ENCODE data around the gene DPP10.
"Not testable (repeated sequence)": the region's sequence is repeated elsewhere in the genome, so short reads cannot be mapped to it uniquely, and the experiment has no call there.

The DPP10 gene

GRCh38 chr2:114729026-114729425 is 286.6 kb downstream of the DPP10 start:
- DNase-seq = peak; percentile 8

- no peak for DNase-seq
Observed at GRCh38 chr2:114735126-114735525, 292.7 kb downstream of the DPP10 start.

GRCh38 chr2:114742245-114742644 is 299.8 kb downstream of the DPP10 start:
- no peak for DNase-seq

GRCh38 chr2:114745700-114746099 is 303.3 kb downstream of the DPP10 start:
- DNase-seq = no peak

GRCh38 chr2:114748175-114748574 is 305.7 kb downstream of the DPP10 start:
- DNase-seq = not testable (repeated sequence)

GRCh38 chr2:114752425-114752824 is 310.0 kb downstream of the DPP10 start:
- no peak for DNase-seq

GRCh38 chr2:114753145-114753544 is 310.7 kb downstream of the DPP10 start:
- no peak for DNase-seq

- DNase-seq = no peak
Observed at GRCh38 chr2:114754907-114755563, 312.6 kb downstream of the DPP10 start.

- no peak for DNase-seq
Observed at GRCh38 chr2:114762376-114762775, 319.9 kb downstream of the DPP10 start.

GRCh38 chr2:114762986-114763385 is 320.5 kb downstream of the DPP10 start:
- DNase-seq = no peak

GRCh38 chr2:114769110-114769509 is 326.7 kb downstream of the DPP10 start:
- no peak for DNase-seq

- DNase-seq = no peak
Observed at GRCh38 chr2:114769991-114770390, 327.6 kb downstream of the DPP10 start.

GRCh38 chr2:114784046-114784445 is 341.6 kb downstream of the DPP10 start:
- no peak for DNase-seq

GRCh38 chr2:114784890-114785583 is 342.6 kb downstream of the DPP10 start:
- DNase-seq = no peak

- DNase-seq = no peak
Observed at GRCh38 chr2:114786901-114787300, 344.5 kb downstream of the DPP10 start.

GRCh38 chr2:114787486-114787885 is 345.0 kb downstream of the DPP10 start:
- DNase-seq = no peak

GRCh38 chr2:114789989-114790388 is 347.5 kb downstream of the DPP10 start:
- DNase-seq = no peak

- DNase-seq = no peak
Observed at GRCh38 chr2:114797540-114797939, 355.1 kb downstream of the DPP10 start.

GRCh38 chr2:114797942-114798341 is 355.5 kb downstream of the DPP10 start:
- DNase-seq = no peak

GRCh38 chr2:114800371-114800770 is 357.9 kb downstream of the DPP10 start:
- DNase-seq = no peak

- no peak for DNase-seq
Observed at GRCh38 chr2:114805195-114805594, 362.8 kb downstream of the DPP10 start.

- no peak for DNase-seq
Observed at GRCh38 chr2:114810092-114810491, 367.7 kb downstream of the DPP10 start.

GRCh38 chr2:114812261-114812660 is 369.8 kb downstream of the DPP10 start:
- DNase-seq = no peak

GRCh38 chr2:114814355-114814754 is 371.9 kb downstream of the DPP10 start:
- no peak for DNase-seq

GRCh38 chr2:114821055-114821454 is 378.6 kb downstream of the DPP10 start:
- DNase-seq = no peak

Data from NCI-H1694 (cell line).